ENCODE results near the gene ETFBKMT. TPM values are rescaled to one million over a fixed set of nuclear protein-coding genes. Genes with fewer than 3 reads are reported as not detected.
"Not testable (repeated sequence)": the region's sequence is repeated elsewhere in the genome, so short reads cannot be mapped to it uniquely, and the experiment has no call there.

The ETFBKMT gene
- polyA plus RNA-seq, 2 of the 4 experiments (the other 2 are of a cell fraction), result 0.87 to 1.4 TPM

DNA sequence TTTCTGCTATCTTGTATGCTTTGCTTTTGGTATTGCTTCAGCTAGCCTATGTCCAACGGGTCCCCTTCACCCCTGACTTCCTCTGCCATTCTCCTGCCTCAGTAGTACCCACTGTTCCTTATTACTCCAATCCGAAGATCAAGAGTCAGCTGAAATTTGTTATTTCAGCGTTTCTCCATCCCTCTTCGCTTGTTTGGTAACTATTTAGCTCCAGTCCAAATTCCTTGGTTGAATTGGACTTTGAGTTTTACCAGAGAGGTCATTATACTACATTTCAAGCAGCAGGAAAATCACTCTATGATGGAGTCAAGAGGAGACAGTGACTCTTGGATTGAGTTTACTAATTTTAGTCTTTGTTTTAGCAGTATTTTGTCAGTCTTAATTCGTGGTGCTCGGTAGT lies 4.5 kb downstream of the ETFBKMT start (continued):
- TF ChIP-seq, protein P1, sequence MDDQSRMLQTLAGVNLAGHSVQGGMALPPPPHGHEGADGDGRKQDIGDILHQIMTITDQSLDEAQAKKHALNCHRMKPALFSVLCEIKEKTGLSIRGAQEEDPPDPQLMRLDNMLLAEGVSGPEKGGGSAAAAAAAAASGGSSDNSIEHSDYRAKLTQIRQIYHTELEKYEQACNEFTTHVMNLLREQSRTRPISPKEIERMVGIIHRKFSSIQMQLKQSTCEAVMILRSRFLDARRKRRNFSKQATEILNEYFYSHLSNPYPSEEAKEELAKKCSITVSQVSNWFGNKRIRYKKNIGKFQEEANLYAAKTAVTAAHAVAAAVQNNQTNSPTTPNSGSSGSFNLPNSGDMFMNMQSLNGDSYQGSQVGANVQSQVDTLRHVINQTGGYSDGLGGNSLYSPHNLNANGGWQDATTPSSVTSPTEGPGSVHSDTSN (IDR thresholded peaks at IDR 0.05), result no peak
- TF ChIP-seq, protein P2, sequence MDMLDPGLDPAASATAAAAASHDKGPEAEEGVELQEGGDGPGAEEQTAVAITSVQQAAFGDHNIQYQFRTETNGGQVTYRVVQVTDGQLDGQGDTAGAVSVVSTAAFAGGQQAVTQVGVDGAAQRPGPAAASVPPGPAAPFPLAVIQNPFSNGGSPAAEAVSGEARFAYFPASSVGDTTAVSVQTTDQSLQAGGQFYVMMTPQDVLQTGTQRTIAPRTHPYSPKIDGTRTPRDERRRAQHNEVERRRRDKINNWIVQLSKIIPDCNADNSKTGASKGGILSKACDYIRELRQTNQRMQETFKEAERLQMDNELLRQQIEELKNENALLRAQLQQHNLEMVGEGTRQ (IDR thresholded peaks at IDR 0.05), result no peak
- TF ChIP-seq JUN (IDR thresholded peaks at IDR 0.05), result no peak

DNA sequence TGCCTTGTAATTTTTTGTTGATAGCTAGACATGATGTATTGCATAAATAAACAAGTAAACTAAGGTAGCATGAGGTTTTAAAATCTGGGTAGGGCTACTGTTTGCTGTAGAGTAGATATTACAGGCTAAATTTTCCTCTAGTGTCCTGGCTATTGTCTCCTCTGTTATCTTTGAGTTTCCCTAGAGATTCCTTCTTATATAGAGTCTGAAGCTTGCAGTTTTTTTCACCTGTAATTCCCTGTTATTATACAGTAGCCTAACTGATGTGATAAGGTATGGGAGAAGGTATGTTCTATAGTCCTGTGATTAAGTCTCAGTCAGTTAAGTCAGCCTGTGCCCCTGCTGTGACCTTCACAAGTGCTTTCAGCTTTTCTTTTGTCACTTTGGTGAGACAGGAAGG lies 9.5 kb downstream of the ETFBKMT start:
- H3K9me3 ChIP-seq, result peaks cover 15% of the 10 kb centered on the region; the same call in 2 of the 3 replicates
- ATAC-seq (no peak), DNase-seq (ENCODE audit: low read depth in 1 of 2, low spot score in 1 of 2) (no peak), FAIRE-seq (no peak)
- TF ChIP-seq NPAS2 (CRISPR knock-in tag; IDR thresholded peaks at IDR 0.05; ENCODE audit: borderline replicate concordance) (no peak), EHMT2 (IDR thresholded peaks at IDR 0.05; ENCODE audit: low read depth) (no peak), RNF2 (IDR thresholded peaks at IDR 0.05; ENCODE audit: borderline replicate concordance, low read depth) (no peak), HEYL (CRISPR knock-in tag; IDR thresholded peaks at IDR 0.05) (no peak)
- TF ChIP-seq, protein P3, sequence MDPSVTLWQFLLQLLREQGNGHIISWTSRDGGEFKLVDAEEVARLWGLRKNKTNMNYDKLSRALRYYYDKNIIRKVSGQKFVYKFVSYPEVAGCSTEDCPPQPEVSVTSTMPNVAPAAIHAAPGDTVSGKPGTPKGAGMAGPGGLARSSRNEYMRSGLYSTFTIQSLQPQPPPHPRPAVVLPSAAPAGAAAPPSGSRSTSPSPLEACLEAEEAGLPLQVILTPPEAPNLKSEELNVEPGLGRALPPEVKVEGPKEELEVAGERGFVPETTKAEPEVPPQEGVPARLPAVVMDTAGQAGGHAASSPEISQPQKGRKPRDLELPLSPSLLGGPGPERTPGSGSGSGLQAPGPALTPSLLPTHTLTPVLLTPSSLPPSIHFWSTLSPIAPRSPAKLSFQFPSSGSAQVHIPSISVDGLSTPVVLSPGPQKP (IDR thresholded peaks at IDR 0.05; ENCODE audit: low read depth, low read length), result no peak
- TF ChIP-seq, protein P4, sequence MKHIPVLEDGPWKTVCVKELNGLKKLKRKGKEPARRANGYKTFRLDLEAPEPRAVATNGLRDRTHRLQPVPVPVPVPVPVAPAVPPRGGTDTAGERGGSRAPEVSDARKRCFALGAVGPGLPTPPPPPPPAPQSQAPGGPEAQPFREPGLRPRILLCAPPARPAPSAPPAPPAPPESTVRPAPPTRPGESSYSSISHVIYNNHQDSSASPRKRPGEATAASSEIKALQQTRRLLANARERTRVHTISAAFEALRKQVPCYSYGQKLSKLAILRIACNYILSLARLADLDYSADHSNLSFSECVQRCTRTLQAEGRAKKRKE (CRISPR knock-in tag; IDR thresholded peaks at IDR 0.05; ENCODE audit: low read depth), result no peak
- ChIA-PET POLR2A (no interaction called here), CTCF (interaction anchor here (0.7 to 2.4 kb wide), 4 partner anchors 13 to 643 kb away, joined by 3 to 8 read pairs (median 4); no protein-coding TSS in a partner anchor)
- H3K27ac ChIP-seq, result no peak overlapping the region
- no peak overlapping the region for H3K4me2 ChIP-seq
- no peak overlapping the region for H3K4me3 ChIP-seq
- H3K4me1 ChIP-seq, result peaks cover 4% of the 10 kb centered on the region; the same call in 1 of the 3 replicates

DNA sequence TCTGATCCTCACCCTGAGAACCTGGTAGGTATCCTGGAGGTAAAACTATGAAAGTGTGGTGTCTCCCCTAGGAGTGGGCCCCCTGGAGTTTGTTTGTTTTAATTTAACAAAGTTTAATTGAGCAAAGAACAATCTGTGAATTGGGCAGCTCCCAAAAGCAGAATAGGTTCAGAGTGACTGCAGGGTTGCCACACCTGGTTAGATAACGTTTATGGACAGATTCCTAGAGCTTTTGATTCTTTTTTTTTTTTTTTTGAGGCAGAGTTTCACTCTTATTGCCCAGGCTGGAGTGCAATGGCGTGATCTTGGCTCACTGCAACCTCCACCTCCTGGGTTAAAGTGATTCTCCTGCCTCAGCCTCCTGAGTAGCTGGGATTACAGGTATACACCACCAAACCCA lies 10.1 kb downstream of the ETFBKMT start:
- H3K27ac ChIP-seq; ATAC-seq; POLR2A ChIA-PET; H3K4me1 ChIP-seq; H3K4me3 ChIP-seq; H3K4me2 ChIP-seq; FAIRE-seq; DNase-seq (ENCODE audit: low read depth in 1 of 2, low spot score in 1 of 2): not testable (repeated sequence)
- CTCF ChIA-PET, result interaction anchor here (0.6 to 2.4 kb wide), 4 partner anchors 16 to 643 kb away, joined by 3 to 8 read pairs (median 3); no protein-coding TSS in a partner anchor
- WGBS (ENCODE audit: missing lambda C conversion rate), result 40% methylated on average over 2 of the region's 2 CpGs
- peaks cover 15% of the 10 kb centered on the region; the same call in 2 of the 3 replicates for H3K9me3 ChIP-seq

DNA sequence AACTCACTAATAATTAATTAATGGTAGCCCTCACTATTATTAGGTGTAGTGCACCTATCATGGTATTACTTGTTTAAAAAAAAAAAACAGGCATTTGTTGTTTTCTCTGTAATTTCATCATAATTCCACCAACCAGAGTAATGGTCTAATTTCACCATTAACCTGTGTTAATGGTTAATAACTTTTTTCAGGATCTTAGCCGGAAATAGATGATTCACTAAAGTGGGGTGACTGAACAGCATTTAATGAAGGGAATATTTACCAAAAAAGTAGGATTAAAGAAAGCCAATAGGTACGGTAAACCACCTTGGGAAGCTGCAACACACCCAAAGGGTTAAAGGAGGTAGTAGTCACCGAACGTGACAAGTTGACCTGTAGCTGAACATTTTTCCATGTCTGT lies 13.0 kb downstream of the ETFBKMT start:
- no peak overlapping the region for H3K27ac ChIP-seq
- 81% methylated on average over 4 of the region's 4 CpGs for WGBS (ENCODE audit: missing lambda C conversion rate)
- H3K4me3 ChIP-seq, result no peak overlapping the region
- DNase-seq (ENCODE audit: low read depth in 1 of 2, low spot score in 1 of 2), result no peak
- H3K9me3 ChIP-seq, result peaks cover 13% of the 10 kb centered on the region; the same call in 2 of the 3 replicates
- no peak for ATAC-seq
- peaks cover 5% of the 10 kb centered on the region; the same call in 1 of the 3 replicates for H3K4me1 ChIP-seq
- POLR2A ChIA-PET, result no interaction called here
- FAIRE-seq, result no peak
- CTCF ChIA-PET, result interaction anchor here (1.7 to 2.5 kb wide), 2 partner anchors 9 to 19 kb away, joined by 5 to 8 read pairs; no protein-coding TSS in a partner anchor
- no peak overlapping the region for H3K4me2 ChIP-seq
- TF ChIP-seq FOSL2 (IDR thresholded peaks at IDR 0.05) (no peak), FOSL2 (CRISPR knock-in tag; IDR thresholded peaks at IDR 0.05) (no peak), MYC (IDR thresholded peaks at IDR 0.05; ENCODE audit: borderline replicate concordance, low read length) (no peak), RFX5 (IDR thresholded peaks at IDR 0.05) (no peak), NR3C1 (IDR thresholded peaks at IDR 0.05) (no peak), PHF8 (IDR thresholded peaks at IDR 0.05; ENCODE audit: borderline replicate concordance, low read depth) (no peak), HOXB5 (CRISPR knock-in tag; IDR thresholded peaks at IDR 0.05) (no peak), MAZ (IDR thresholded peaks at IDR 0.05; ENCODE audit: borderline replicate concordance, low read depth, low read length) (no peak), KDM1A (IDR thresholded peaks at IDR 0.05; ENCODE audit: low read depth) (no peak), CEBPB (IDR thresholded peaks at IDR 0.05) (no peak), FOSB (CRISPR knock-in tag; IDR thresholded peaks at IDR 0.05) (no peak), RARB (CRISPR knock-in tag; IDR thresholded peaks at IDR 0.05) (no peak), ZSCAN20 (CRISPR knock-in tag; IDR thresholded peaks at IDR 0.05) (no peak)
- TF ChIP-seq, protein P5, sequence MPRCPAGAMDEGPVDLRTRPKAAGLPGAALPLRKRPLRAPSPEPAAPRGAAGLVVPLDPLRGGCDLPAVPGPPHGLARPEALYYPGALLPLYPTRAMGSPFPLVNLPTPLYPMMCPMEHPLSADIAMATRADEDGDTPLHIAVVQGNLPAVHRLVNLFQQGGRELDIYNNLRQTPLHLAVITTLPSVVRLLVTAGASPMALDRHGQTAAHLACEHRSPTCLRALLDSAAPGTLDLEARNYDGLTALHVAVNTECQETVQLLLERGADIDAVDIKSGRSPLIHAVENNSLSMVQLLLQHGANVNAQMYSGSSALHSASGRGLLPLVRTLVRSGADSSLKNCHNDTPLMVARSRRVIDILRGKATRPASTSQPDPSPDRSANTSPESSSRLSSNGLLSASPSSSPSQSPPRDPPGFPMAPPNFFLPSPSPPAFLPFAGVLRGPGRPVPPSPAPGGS (IDR thresholded peaks at IDR 0.05), result no peak
- TF ChIP-seq, protein P3 (IDR thresholded peaks at IDR 0.05; ENCODE audit: low read depth, low read length), result no peak
